Fibroblast of skin of right quadriceps (primary cell): ENCODE results near the gene ZG16.
"Not testable (repeated sequence)": the region's sequence is repeated elsewhere in the genome, so short reads cannot be mapped to it uniquely, and the experiment has no call there.

Experiments used
- DNase-seq: peaks from one replicate; pipeline ENCODE4 v3.0.0-alpha.2; 2013

ZG16 gene

GRCh38 chr16:29753516-29753915 lies 24.5 kb upstream of the ZG16 start:
- no peak for DNase-seq

GRCh38 chr16:29756654-29757053 lies 21.4 kb upstream of the ZG16 start:
- no peak for DNase-seq

GRCh38 chr16:29757086-29757485 lies 21.0 kb upstream of the ZG16 start:
- DNase-seq = not testable (repeated sequence)

GRCh38 chr16:29757950-29758466 lies 20.0 kb upstream of the ZG16 start:
- peak; percentile 26 for DNase-seq

GRCh38 chr16:29760567-29761279 lies 17.3 kb upstream of the ZG16 start:
- DNase-seq = no peak

- not testable (repeated sequence) for DNase-seq
Observed at GRCh38 chr16:29761280-29761651, 16.8 kb upstream of the ZG16 start.

- no peak for DNase-seq
Observed at GRCh38 chr16:29761882-29762281, 16.2 kb upstream of the ZG16 start.

GRCh38 chr16:29763326-29763725 lies 14.7 kb upstream of the ZG16 start:
- no peak for DNase-seq

GRCh38 chr16:29765167-29766032 lies 12.7 kb upstream of the ZG16 start:
- DNase-seq = no peak

GRCh38 chr16:29766571-29766970 lies 11.5 kb upstream of the ZG16 start:
- no peak for DNase-seq

- no peak for DNase-seq
Observed at GRCh38 chr16:29767062-29767461, 11.0 kb upstream of the ZG16 start.

GRCh38 chr16:29769507-29769906 lies 8.5 kb upstream of the ZG16 start:
- no peak for DNase-seq

GRCh38 chr16:29770250-29770929 lies 7.7 kb upstream of the ZG16 start:
- DNase-seq = no peak

GRCh38 chr16:29772330-29772729 lies 5.7 kb upstream of the ZG16 start:
- DNase-seq = not testable (repeated sequence)

- no peak for DNase-seq
Observed at GRCh38 chr16:29774730-29775129, 3.3 kb upstream of the ZG16 start.

GRCh38 chr16:29775742-29776408 lies 2.2 kb upstream of the ZG16 start:
- peak; percentile 32 for DNase-seq

GRCh38 chr16:29779474-29779873 lies 1.4 kb downstream of the ZG16 start:
- DNase-seq = no peak

GRCh38 chr16:29783094-29783953 lies 5.3 kb downstream of the ZG16 start:
- DNase-seq = not testable (repeated sequence)

- DNase-seq = no peak
Observed at GRCh38 chr16:29784157-29784556, 6.1 kb downstream of the ZG16 start.

GRCh38 chr16:29784901-29785500 lies 6.9 kb downstream of the ZG16 start:
- peak; percentile 58 for DNase-seq

- DNase-seq = not testable (repeated sequence)
Observed at GRCh38 chr16:29787155-29787554, 9.1 kb downstream of the ZG16 start.
